Endothelial cell of hepatic sinusoid (primary cell): ENCODE data around the gene TAF9B.
"Not testable (repeated sequence)": the region's sequence is repeated elsewhere in the genome, so short reads cannot be mapped to it uniquely, and the experiment has no call there.

Experiments used
- in situ Hi-C: cut with HindIII; loops from 2 replicates; pipeline ENCODE4 v1.10.0; 2017; ENCODE audit warnings: low sequenced_read_pairs

TAF9B gene

GRCh38 chrX:78116766-78117165 is 22.7 kb downstream of the TAF9B start:
- in situ Hi-C loops = no loop called here

GRCh38 chrX:78116365-78116764 is 23.1 kb downstream of the TAF9B start:
- in situ Hi-C loops = no loop called here

DNA sequence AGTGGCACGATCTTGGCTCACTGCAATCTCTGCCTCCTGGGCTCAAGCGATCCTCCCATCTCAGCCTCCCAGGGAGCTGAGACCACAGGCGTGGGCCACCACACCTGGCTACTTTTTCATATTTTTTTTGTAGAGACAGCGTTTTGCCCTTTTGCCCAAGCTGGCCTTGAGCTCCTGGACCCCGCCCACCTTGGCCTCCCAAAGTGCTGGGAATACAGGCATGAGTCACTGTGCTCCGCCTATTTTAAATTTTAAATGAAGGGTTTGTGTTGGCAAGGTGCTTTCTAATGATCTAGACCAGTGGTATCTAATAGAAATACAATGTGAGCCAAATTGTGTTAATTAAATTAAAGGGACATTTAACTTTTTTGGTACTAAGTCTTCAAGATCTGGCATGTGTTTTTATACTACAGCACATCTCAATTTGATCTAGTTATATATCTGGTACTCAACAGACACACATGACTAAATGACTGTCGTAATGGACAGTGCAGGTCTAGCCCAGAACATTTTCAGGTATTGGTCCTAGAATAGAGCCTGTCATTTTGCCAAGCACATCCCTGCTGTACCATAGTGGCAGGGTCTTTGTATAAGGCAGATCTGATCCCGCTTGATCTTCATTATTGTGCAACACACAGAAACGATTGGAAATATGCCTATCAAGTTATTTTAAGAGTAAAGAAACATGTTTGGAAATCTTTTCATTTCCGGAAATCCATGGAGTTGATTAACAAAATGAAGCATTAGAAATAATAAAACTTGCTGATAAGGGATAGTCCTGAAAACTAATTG is 28.1 kb downstream of the TAF9B start:
- in situ Hi-C loops = no loop called here

DNA sequence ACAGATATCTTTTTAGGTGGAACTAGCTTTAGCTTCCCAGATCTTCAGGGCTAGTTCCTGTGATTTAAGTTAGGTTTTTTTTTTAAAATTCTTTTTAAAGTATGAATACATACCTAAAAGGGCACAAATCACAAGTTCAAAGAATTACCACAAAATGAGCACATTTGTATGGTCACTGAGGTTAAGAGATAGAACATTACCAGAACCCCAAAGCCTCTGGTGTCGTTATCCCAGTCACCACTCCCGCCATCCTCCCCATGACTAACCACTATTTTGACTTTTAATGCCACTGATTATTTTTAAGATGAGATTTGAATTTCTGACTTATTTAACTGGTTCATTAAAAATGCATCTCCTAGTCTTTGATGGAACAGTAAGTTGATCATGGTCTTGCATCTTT is 30.0 kb downstream of the TAF9B start:
- in situ Hi-C loops = no loop called here

DNA sequence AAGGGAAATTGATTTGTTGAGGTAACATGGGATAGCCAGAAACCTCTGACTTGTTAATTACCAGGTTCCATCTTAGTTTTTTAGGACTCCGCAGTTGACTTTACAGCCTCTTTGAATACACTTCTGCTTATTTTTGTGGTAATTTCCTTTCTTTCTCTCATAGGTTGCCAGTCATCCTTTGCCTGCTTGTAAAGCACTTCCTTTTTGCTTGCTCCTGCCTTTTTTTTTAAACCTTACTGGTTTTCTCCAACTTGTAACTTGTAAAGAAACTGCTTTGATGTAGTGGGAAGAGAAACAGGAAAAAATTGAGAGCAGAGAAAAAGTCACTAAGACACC is 32.8 kb downstream of the TAF9B start:
- in situ Hi-C loops = no loop called here

- in situ Hi-C loops = no loop called here
Observed at GRCh38 chrX:78105944-78106650, 33.4 kb downstream of the TAF9B start.

DNA sequence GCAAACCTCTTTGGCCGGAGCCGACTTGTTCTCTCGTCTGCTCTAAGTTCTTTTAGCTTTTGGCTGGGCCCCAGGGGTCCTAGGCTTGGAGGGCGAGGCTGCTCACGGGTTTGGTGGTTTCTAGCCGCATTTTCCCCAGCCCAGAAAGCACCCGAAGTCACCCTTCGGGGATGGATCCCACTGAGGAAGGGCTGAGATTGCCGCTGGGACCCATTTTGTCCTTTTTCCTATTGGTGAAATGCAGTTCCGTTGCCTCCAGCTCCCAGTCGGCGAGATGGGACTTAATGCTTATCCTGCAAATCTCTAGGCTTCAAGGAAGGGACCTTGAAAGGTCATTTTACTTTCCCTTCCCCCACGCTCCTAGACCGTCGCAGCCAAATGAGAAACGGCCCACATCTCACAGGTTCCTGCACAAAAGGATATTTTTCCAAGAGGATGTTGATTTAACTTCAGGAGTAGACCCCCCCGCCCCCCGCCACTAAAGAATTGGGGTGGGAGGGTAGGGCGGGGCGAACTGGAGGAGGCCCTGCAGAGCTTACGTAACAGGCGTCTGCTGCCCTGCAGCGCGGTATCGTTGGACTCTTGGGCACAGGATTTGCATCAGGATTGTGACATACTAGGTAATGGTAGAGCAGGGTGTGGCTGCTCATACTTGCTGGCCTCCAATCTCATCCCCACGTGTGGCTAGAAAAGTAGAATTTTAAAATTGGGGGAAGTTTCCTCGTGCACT is 34.8 kb downstream of the TAF9B start:
- in situ Hi-C loops = no loop called here

DNA sequence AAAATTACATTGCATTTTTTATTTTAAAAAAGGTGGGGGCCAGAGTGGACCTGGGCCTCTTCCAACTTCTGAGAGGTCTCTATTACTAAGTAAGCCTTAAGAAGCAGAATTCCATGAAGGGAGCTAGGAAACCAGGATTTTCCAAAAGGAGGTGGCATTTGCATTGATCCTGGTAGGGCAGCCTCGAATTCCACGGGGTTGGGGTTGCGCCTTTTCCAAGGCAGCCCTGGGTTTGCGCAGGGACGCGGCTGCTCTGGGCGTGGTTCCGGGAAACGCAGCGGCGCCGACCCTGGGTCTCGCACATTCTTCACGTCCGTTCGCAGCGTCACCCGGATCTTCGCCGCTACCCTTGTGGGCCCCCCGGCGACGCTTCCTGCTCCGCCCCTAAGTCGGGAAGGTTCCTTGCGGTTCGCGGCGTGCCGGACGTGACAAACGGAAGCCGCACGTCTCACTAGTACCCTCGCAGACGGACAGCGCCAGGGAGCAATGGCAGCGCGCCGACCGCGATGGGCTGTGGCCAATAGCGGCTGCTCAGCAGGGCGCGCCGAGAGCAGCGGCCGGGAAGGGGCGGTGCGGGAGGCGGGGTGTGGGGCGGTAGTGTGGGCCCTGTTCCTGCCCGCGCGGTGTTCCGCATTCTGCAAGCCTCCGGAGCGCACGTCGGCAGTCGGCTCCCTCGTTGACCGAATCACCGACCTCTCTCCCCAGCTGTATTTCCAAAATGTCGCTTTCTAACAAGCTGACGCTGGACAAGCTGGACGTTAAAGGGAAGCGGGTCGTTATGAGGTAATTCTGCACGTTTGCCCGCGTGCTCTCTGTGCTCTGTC is 35.6 kb downstream of the TAF9B start, which contains the start of gene PGK1:
Gene PGK1, plus strand, starts transcription at position 626 of the 824 bp plus-strand sequence. Its CDS starts 93 bp downstream, at position 719.
- in situ Hi-C loops = no loop called here

GRCh38 chrX:78103001-78103622 is 36.3 kb downstream of the TAF9B start:
- in situ Hi-C loops = no loop called here

GRCh38 chrX:78102091-78102490 is 37.4 kb downstream of the TAF9B start:
- in situ Hi-C loops = no loop called here

DNA sequence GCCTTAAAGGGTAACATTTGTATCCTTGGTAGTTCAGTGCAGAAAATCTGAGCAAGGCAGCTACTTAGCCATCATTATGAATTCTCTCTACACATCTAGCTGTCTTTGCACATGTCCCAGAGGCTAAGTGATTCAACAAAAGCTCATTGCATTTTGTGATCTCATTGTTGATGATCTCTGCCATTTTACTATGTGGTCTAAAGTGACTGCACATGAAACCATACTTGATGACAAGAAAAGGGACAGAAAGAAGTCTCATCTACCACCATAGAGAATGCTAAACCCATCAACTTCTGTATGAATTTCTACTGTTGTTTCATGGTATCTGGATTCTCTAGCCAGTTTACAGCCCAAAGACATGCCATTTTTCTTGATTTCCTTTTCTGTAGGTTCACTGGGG is 41.3 kb downstream of the TAF9B start:
- in situ Hi-C loops = no loop called here

DNA sequence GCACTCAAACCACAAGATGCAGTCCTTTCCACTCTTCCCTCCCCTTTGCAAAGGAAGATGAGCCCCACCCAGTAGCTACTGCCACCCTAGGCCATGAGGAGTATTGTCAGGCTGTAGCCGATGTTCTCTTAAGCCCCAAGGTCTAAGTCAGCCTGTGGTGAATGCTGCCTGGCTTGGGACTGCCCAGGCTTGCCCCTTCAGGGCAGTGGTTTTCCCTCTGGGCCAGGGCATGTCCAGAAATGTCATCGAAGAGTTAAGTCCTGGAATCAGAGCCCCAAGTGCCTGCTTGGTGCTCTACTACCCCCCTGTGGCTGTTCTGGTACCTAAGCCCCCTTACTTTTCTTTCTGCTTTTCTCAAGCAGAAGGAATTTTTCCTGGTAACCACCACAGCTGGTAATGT is 47.2 kb downstream of the TAF9B start:
- in situ Hi-C loops = no loop called here

- in situ Hi-C loops = not testable (repeated sequence)
Observed at GRCh38 chrX:78081413-78081812, 58.0 kb downstream of the TAF9B start.
